Spinal cord (tissue), 10 donors: Measurements from ENCODE around the gene IRF1. TPM values are rescaled to one million over a fixed set of nuclear protein-coding genes. Genes with fewer than 3 reads are reported as not detected.

Experiments used
- DNase-seq, 6 donors: peaks; one replicate each; pipeline versions ENCODE4 v3.0.0 to v3.0.0-alpha.2; 2013 to 2015; ENCODE audit warnings: low spot score in 6 of 6, low read depth in 4 of 6
- H3K27ac ChIP-seq: one replicate; pipeline ENCODE4 v1.5.1; 2013; ENCODE audit warnings: low read depth, low read length, control low read depth
- H3K27me3 ChIP-seq: one replicate; pipeline ENCODE4 v1.6.1; 2013; ENCODE audit warnings: low read length; ENCODE audit not compliant: control insufficient read depth, insufficient read depth
- H3K36me3 ChIP-seq: one replicate; pipeline ENCODE4 v1.6.1; 2013; ENCODE audit warnings: low read length; ENCODE audit not compliant: control insufficient read depth, insufficient read depth
- H3K4me1 ChIP-seq: one replicate; pipeline ENCODE4 v1.6.1; 2013; ENCODE audit warnings: low read length; ENCODE audit not compliant: control insufficient read depth, insufficient read depth
- H3K4me3 ChIP-seq: one replicate; pipeline ENCODE4 v1.5.1; 2013; ENCODE audit warnings: low read depth, low read length, control low read depth
- H3K9me3 ChIP-seq: one replicate; pipeline ENCODE4 v1.6.1; 2013; ENCODE audit warnings: low read length; ENCODE audit not compliant: control insufficient read depth, insufficient read depth
- WGBS: methylation state at CpG from one replicate; pipeline ENCODE4 v1.1.5; 2013; ENCODE audit warnings: missing lambda C conversion rate; ENCODE audit not compliant: insufficient coverage; 5-methylcytosine and 5-hydroxymethylcytosine counted together
- polyA plus RNA-seq, 2 donors: library from polyadenylated mRNA; unstranded; fragments of 120-200 nt; gene quantifications; one replicate each; pipeline ENCODE4 v1.2.1, GENCODE V29; 2013; ENCODE audit not compliant: insufficient read length in 2 of 2
- small RNA-seq: library from RNA; depleted of rRNA; stranded (forward); fragments of <200 nt; gene quantifications from one replicate; pipeline ENCODE3, GENCODE V24; 2014; ENCODE audit warnings: low replicate concordance
- total RNA-seq, 2 donors: library from RNA; depleted of rRNA in 1 of 2; stranded (reverse); fragments of 120-200 nt in 1 of 2; fragments of >200 nt in 1 of 2; gene quantifications; one replicate each; pipeline versions ENCODE4 v1.2.3 to v1.2.4, GENCODE V29; 2013 to 2014
- donor health status: healthy.

IRF1 gene
- total and polyA plus RNA-seq, 4 donors = 5.8 to 8.5 (median 7.4) TPM

DNA sequence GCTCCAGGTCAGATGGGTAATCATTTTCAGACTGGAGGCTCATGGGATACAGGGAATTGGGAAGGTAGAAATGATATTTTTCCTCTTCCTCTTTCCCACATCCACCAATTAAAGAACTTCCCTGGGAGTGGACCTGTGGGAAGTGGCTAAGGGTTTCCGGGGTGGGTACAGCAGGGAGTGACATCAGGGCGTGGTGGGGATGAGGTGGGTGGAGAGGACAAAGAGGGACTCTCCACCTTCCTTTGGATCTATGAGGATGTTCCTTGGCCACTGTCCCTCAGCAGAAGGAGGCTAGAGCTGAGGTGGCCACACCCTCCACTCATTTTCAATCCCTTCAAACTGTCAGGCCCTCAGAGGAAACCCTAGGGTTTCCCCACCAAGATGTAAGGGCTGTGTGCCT, 54.7 kb downstream of the IRF1 start:
- Histone ChIP-seq H3K27me3 (no peaks in the 10 kb centered on the region), H3K4me3 (no peak overlapping the region), H3K36me3 (no peaks in the 10 kb centered on the region), H3K9me3 (no peaks in the 10 kb centered on the region), H3K4me1 (peaks cover 9% of the 10 kb centered on the region), H3K27ac (no peak overlapping the region)
- no peak for DNase-seq
- WGBS = 100% methylated on average over 2 of the region's 2 CpGs

DNA sequence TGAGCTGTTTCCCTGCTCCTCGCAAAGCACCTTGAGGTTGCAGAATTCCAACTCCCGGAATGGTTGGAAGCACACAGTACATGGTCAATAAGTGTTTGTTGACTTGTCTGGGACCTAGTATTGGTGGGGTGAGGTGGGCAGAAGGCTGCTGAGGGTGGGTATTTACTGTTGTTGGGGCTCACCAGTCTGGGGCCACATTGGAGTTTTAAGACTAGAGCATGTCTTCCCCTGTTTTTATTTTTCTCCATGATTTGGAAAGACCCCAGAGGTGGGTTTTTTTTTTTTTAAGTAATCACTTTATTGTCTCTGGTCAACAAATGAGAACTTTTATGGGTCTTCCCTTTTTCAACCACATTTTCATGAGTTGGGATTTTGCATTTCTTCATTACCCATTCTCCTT, 55.1 kb downstream of the IRF1 start:
- WGBS = 100% methylated on average over 2 of the region's 2 CpGs
- H3K9me3 ChIP-seq = no peaks in the 10 kb centered on the region
- no peak overlapping the region for H3K27ac ChIP-seq
- no peaks in the 10 kb centered on the region for H3K27me3 ChIP-seq
- DNase-seq = no peak
- peaks cover 9% of the 10 kb centered on the region for H3K4me1 ChIP-seq
- no peak overlapping the region for H3K4me3 ChIP-seq
- no peaks in the 10 kb centered on the region for H3K36me3 ChIP-seq

DNA sequence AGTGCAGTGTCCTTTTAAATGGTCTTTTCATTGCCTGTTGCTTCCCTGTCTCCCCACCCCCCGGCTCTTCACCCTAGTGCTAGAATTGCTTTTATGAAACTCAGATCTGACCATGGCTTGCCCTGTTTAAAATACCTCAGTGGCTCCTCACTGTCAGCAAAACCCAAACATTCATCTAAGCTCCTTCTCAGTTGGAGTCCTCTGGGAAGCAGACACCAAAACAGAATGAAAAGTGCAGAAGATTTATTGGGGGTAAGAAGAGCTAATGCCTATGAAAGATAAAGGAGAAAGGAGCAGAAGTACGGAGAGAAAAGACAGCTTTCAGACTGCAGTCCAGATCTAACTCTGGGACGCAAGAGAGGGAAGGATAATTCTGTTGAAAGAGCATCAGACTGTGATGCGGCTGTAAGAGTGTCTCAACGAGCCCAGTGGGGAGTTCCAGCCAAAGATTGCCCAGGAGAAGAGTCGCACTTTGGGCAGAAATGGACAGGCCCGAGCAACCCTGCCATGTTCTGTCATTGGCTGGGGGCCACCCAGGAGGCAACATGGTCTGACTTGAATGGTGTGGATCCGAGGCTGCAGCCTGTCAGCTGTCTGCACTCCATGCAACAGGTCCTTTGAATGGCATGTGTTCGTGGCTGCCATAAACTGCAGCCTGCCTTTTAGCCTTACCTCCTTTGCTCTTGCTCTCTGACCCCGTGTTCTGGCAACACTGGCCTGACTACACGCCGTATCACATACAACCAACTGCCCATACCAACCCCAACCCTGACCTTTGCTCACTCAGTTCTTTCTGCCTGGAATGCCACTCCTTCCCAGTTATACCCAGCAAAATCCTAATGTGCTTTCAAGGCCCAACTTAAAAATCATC, 55.9 kb downstream of the IRF1 start:
- DNase-seq = no peak
- 39% methylated on average over 12 of the region's 12 CpGs for WGBS
- Histone ChIP-seq H3K9me3 (no peaks in the 10 kb centered on the region), H3K27ac (peak overlapping the region; percentile 47), H3K4me1 (peaks cover 6% of the 10 kb centered on the region), H3K27me3 (no peaks in the 10 kb centered on the region), H3K36me3 (no peaks in the 10 kb centered on the region), H3K4me3 (no peak overlapping the region)

DNA sequence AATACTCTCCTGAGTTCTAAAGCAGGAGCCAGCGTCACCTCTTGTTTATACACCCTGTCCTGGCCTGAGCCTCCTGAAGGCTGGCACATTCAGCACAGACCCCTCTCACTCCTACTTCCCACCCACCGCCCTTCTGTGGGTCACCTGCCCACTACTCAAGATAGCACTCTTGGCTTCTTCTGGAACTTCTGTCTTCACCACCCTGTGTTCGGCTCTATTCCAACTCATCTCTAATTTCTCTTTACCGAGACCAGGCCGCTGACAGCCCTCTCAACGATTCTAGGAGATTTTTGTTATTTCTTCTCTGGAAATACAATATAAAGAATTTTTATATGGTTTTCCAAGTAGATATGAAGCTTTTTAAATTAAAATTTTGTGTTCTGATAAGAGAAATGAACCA, 57.4 kb downstream of the IRF1 start:
- 93% methylated on average over 2 of the region's 6 CpGs for WGBS
- Histone ChIP-seq H3K27ac (no peak overlapping the region), H3K27me3 (no peaks in the 10 kb centered on the region), H3K36me3 (no peaks in the 10 kb centered on the region), H3K9me3 (no peaks in the 10 kb centered on the region), H3K4me3 (no peak overlapping the region), H3K4me1 (peaks cover 10% of the 10 kb centered on the region)
- no peak for DNase-seq

DNA sequence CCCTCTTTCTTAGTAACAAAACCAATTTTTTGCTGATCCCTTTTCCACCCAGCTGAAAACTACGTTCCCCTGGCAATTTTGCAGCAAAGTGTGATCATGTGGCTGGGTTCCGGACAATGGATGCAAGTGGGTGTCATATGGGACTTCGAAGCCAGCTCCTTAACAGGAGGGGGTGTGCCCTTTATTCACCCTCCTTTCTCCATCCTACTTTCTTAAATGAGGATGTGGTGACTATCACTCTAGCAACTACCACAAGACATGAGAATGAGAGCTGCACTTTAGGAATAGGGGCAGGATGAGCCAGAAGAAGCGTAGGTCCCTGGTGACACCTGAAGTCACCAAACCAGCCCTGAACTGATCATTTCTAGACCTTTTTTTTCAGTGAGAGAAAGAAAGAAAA, 58.9 kb downstream of the IRF1 start:
- no peak overlapping the region for H3K27ac ChIP-seq

More for the DNA sequence above, 58.9 kb downstream of the IRF1 start:
- DNase-seq = no peak
- Histone ChIP-seq H3K4me3 (no peak overlapping the region), H3K9me3 (no peaks in the 10 kb centered on the region), H3K4me1 (peaks cover 25% of the 10 kb centered on the region), H3K27me3 (no peaks in the 10 kb centered on the region), H3K36me3 (no peaks in the 10 kb centered on the region)
- WGBS = no CpG with 5 or more reads among the region's 4 CpGs

Small RNA genes lying within 50 kb of the gene (small RNA-seq; reads per million reads assigned to genes)
- not detected for gene RF00019

Other genes with a start within 250 kb of the IRF1 start
- gene PDLIM4, start 233.1 kb downstream of the IRF1 start, total RNA-seq = 10 to 100 TPM; 10.6 to 28.1 TPM
- gene PDLIM4, start 233.1 kb downstream of the IRF1 start, polyA plus RNA-seq = 10 to 100 TPM; 35.1 to 40.9 TPM
- gene SLC22A4, start 196.4 kb downstream of the IRF1 start, total RNA-seq = 1 to 10 TPM; 4.0 to 8.7 TPM
- gene SLC22A4, start 196.4 kb downstream of the IRF1 start, polyA plus RNA-seq = 1 to 10 TPM; 7.4 to 7.9 TPM
- gene SLC22A5, start 121.1 kb downstream of the IRF1 start, total RNA-seq = 1 to 10 TPM; 9.3 to 9.9 TPM
- gene SLC22A5, start 121.1 kb downstream of the IRF1 start, polyA plus RNA-seq = 10 to 100 TPM; 12.7 to 12.9 TPM
- under 1 TPM in 1 of 2 donors, not detected in 1; 0.50 TPM for gene IL5, start 52.7 kb upstream of the IRF1 start, total RNA-seq
- gene IL5, start 52.7 kb upstream of the IRF1 start, polyA plus RNA-seq = under 1 TPM in 1 of 2 donors, not detected in 1; 0.86 TPM
- 10 to 100 TPM; 27.7 to 40.5 TPM for gene RAD50, start 66.2 kb upstream of the IRF1 start, total RNA-seq
- 10 to 100 TPM; 22.0 to 31.9 TPM for gene RAD50, start 66.2 kb upstream of the IRF1 start, polyA plus RNA-seq
- gene IL13, start 167.4 kb upstream of the IRF1 start, total RNA-seq = not detected
- gene IL13, start 167.4 kb upstream of the IRF1 start, polyA plus RNA-seq = under 1 TPM in 1 of 2 donors, not detected in 1; 0.18 TPM
- not detected for gene IL4, start 183.2 kb upstream of the IRF1 start, total RNA-seq
- gene IL4, start 183.2 kb upstream of the IRF1 start, polyA plus RNA-seq = under 1 TPM in 1 of 2 donors, not detected in 1; 0.43 TPM
- gene KIF3A, start 246.8 kb upstream of the IRF1 start, total RNA-seq = 10 to 100 TPM; 42.3 to 97.6 TPM
- gene KIF3A, start 246.8 kb upstream of the IRF1 start, polyA plus RNA-seq = 10 to 100 TPM; 84.6 to 88.6 TPM